HG02885 (cell line): ENCODE measurements around the gene SOSTDC1.
A peak's percentile ranks its signal among the peaks of the same experiment; 100 is the strongest.
"Not testable (repeated sequence)": the region's sequence is repeated elsewhere in the genome, so short reads cannot be mapped to it uniquely, and the experiment has no call there.

Experiments
- ATAC-seq: cut with Tn5 transposase; IDR thresholded peaks from one replicate; pipeline ENCODE4 v1.9.1; 2021; ENCODE audit warnings: mild to moderate bottlenecking; ENCODE audit not compliant: unreplicated experiment, poor library complexity

Gene SOSTDC1

GRCh38 chr7:16465469-16466361 lies at the start of gene SOSTDC1:
TSS of gene SOSTDC1 (minus strand) at chr7:16465738. CDS start at chr7:16465668, 70 bp downstream.
- ATAC-seq: no peak

- no peak for ATAC-seq
These were observed 49.2 kb upstream of the SOSTDC1 start for GRCh38 chr7:16514729-16515128.

GRCh38 chr7:16514271-16514670 lies 48.7 kb upstream of the SOSTDC1 start:
- ATAC-seq: no peak

GRCh38 chr7:16512097-16512496 lies 46.6 kb upstream of the SOSTDC1 start:
- ATAC-seq: no peak

- ATAC-seq: no peak
These were observed 45.8 kb upstream of the SOSTDC1 start for GRCh38 chr7:16511314-16511713.

- ATAC-seq: no peak
These were observed 44.3 kb upstream of the SOSTDC1 start for GRCh38 chr7:16509829-16510228.

GRCh38 chr7:16506422-16506821 lies 40.9 kb upstream of the SOSTDC1 start:
- not testable (repeated sequence) for ATAC-seq

GRCh38 chr7:16504019-16504418 lies 38.5 kb upstream of the SOSTDC1 start:
- no peak for ATAC-seq

- no peak for ATAC-seq
These were observed 36.8 kb upstream of the SOSTDC1 start for GRCh38 chr7:16502303-16502702.

GRCh38 chr7:16498122-16498521 lies 32.6 kb upstream of the SOSTDC1 start:
- ATAC-seq: no peak

- ATAC-seq: peak; percentile 43
These were observed 29.6 kb upstream of the SOSTDC1 start for GRCh38 chr7:16494955-16495719.

- ATAC-seq: no peak
These were observed 29.0 kb upstream of the SOSTDC1 start for GRCh38 chr7:16494551-16494950.

- no peak for ATAC-seq
These were observed 27.7 kb upstream of the SOSTDC1 start for GRCh38 chr7:16493266-16493665.

GRCh38 chr7:16492513-16493062 lies 27.1 kb upstream of the SOSTDC1 start:
- no peak for ATAC-seq

GRCh38 chr7:16491148-16491547 lies 25.6 kb upstream of the SOSTDC1 start:
- no peak for ATAC-seq

- ATAC-seq: no peak
These were observed 19.1 kb upstream of the SOSTDC1 start for GRCh38 chr7:16484453-16485158.

GRCh38 chr7:16479591-16479990 lies 14.1 kb upstream of the SOSTDC1 start:
- ATAC-seq: no peak

GRCh38 chr7:16479161-16479560 lies 13.6 kb upstream of the SOSTDC1 start:
- ATAC-seq: no peak

GRCh38 chr7:16471933-16472332 lies 6.4 kb upstream of the SOSTDC1 start:
- ATAC-seq: no peak

- ATAC-seq: no peak
These were observed 1.4 kb downstream of the SOSTDC1 start for GRCh38 chr7:16463949-16464715.
